ENCODE measurements around the gene STX5.
A peak's percentile ranks its signal among the peaks of the same experiment; 100 is the strongest.

DNA sequence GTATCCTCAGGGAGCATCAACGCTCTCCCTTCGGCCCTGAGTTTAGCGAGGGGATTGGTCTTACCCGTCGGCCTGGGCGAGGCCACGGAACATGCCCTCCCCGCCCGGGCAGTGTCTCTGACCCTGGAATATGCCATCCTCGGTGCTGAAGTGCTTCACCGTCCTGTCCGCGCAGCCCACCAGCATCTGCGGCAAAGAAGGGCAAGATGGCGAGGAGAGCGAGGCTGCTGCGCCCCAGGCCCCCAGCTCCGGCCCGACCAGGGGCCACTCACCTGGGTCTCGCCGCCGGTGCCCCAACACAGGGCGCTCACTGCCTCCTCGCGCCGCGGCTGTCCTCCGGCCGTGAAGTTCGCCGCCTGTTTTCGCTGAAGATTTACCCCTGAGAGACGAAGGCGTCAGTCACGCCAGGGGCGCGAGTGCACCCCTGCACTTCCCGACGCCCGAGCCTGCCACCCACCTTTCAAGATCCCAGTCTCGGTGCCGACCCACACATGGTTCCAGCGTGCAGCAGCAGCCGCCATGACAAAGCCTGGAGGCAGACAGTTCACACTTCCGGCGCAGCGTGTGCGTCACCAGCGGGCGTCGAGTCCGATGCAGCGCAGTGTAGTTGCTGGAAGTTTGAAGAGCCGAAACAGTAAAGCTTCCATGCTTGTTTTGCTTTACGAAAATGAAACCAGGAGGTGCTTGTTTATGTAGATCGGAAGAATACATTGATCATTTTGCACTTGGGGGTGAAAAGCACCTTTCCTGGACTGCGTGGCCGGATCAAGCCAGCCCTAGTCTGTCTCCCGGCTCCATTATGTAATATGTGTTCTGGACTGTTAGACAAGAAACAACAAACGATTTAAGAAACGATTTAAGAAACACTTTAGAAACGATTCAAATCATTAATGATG is 7.4 kb upstream of the STX5 start, which contains the start of gene WDR74:
- peak; percentile 51 to 92 (median 77) for TF ChIP-seq POLR2A (IDR thresholded peaks at IDR 0.05)
- TF ChIP-seq, protein P1, sequence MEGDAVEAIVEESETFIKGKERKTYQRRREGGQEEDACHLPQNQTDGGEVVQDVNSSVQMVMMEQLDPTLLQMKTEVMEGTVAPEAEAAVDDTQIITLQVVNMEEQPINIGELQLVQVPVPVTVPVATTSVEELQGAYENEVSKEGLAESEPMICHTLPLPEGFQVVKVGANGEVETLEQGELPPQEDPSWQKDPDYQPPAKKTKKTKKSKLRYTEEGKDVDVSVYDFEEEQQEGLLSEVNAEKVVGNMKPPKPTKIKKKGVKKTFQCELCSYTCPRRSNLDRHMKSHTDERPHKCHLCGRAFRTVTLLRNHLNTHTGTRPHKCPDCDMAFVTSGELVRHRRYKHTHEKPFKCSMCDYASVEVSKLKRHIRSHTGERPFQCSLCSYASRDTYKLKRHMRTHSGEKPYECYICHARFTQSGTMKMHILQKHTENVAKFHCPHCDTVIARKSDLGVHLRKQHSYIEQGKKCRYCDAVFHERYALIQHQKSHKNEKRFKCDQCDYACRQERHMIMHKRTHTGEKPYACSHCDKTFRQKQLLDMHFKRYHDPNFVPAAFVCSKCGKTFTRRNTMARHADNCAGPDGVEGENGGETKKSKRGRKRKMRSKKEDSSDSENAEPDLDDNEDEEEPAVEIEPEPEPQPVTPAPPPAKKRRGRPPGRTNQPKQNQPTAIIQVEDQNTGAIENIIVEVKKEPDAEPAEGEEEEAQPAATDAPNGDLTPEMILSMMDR (IDR thresholded peaks at IDR 0.05 in 8 of 11, conservative IDR thresholded peaks at IDR 0.05 in 3 of 11), result peak in 3 of 11 experiments; percentile 18 to 28 (median 19)
- peak; percentile 98 to 99 (median 99) for TF ChIP-seq POLR2AphosphoS5 (IDR thresholded peaks at IDR 0.05)
